Peyer's patch (tissue), 4 donors: ENCODE measurements around the gene KBTBD4.

Source experiments
- POLR2A ChIP-seq, 2 donors: fragments of 450-650 bp; IDR thresholded peaks; one replicate each; pipeline ENCODE4 v1.5.1; 2017; ENCODE audit warnings: antibody characterized with exemption in 2 of 2, mild to moderate bottlenecking in 2 of 2, moderate library complexity in 2 of 2
- TF ChIP-seq, protein P1 (sequence below), 6 experiments: fragments of 450-650 bp in 4 of 6; fragments of 200-600 bp in 2 of 6; sonication (generic) in 1 of 6; IDR thresholded peaks; one replicate each; pipeline ENCODE4 v1.5.1; 2017 to 2019; ENCODE audit warnings: antibody characterized with exemption in 6 of 6, mild to moderate bottlenecking in 3 of 6, moderate library complexity in 1 of 6

DNA sequence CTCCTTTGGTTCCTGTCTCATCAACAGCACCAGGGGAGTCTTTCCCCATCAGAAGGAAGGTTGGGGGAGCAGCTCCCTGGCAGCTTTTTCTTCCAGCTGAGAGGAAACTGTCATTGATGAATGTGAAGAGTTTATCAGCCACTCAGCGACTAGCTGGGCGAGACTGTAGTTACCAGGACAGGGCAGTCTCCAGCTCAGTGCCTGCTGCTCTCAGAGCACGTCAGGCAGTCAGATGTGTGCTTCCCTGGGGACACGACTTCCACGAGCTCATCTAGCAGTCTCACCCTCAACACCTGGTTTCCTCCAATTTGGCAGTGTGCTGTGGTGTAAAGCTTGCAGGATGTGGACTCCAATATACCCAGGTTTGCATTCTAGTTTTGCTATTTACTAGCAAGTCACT, 28.0 kb upstream of the KBTBD4 start:
- no peak for TF ChIP-seq POLR2A (IDR thresholded peaks at IDR 0.05)
- TF ChIP-seq, protein P1, sequence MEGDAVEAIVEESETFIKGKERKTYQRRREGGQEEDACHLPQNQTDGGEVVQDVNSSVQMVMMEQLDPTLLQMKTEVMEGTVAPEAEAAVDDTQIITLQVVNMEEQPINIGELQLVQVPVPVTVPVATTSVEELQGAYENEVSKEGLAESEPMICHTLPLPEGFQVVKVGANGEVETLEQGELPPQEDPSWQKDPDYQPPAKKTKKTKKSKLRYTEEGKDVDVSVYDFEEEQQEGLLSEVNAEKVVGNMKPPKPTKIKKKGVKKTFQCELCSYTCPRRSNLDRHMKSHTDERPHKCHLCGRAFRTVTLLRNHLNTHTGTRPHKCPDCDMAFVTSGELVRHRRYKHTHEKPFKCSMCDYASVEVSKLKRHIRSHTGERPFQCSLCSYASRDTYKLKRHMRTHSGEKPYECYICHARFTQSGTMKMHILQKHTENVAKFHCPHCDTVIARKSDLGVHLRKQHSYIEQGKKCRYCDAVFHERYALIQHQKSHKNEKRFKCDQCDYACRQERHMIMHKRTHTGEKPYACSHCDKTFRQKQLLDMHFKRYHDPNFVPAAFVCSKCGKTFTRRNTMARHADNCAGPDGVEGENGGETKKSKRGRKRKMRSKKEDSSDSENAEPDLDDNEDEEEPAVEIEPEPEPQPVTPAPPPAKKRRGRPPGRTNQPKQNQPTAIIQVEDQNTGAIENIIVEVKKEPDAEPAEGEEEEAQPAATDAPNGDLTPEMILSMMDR (IDR thresholded peaks at IDR 0.05), result no peak
